ENCODE measurements around the gene AP2A2. TPM values are rescaled to one million over a fixed set of nuclear protein-coding genes. Genes with fewer than 3 reads are reported as not detected.
"Not testable (repeated sequence)": the region's sequence is repeated elsewhere in the genome, so short reads cannot be mapped to it uniquely, and the experiment has no call there.

The AP2A2 gene
- total RNA-seq, 2 donors from 2014 or later: 79.4 to 97.7 TPM

GRCh38 chr11:971731-972365 is 46.2 kb downstream of the AP2A2 start:
- no peaks in the 10 kb centered on the region for H3K9me3 Mint-ChIP-seq
- no peak for TF ChIP-seq CTCF (conservative IDR thresholded peaks at IDR 0.05)
- no peak overlapping the region for H3K27ac Mint-ChIP-seq
- Histone ChIP-seq H3K4me1 (ENCODE audit: control insufficient read depth, insufficient read depth, low read length) (no peaks in the 10 kb centered on the region), H3K36me3 (ENCODE audit: control insufficient read depth, insufficient read depth, low read length) (peaks cover 34% of the 10 kb centered on the region), H3K9me3 (ENCODE audit: control insufficient read depth, low read length) (no peaks in the 10 kb centered on the region), H3K27ac (ENCODE audit: low read depth, low read length) (no peak overlapping the region), H3K4me3 (ENCODE audit: low read length) (no peak overlapping the region), H3K9ac (ENCODE audit: extremely low read depth, low read length, poor library complexity, severe bottlenecking) (no peak overlapping the region), H3K27me3 (ENCODE audit: control insufficient read depth, insufficient read depth, low read length, poor library complexity, severe bottlenecking) (no peaks in the 10 kb centered on the region)
- no peak overlapping the region for H3K4me3 Mint-ChIP-seq
- peaks cover 49% of the 10 kb centered on the region for H3K36me3 Mint-ChIP-seq (ENCODE audit: low read depth)
- WGBS, 2 experiments (ENCODE audit: insufficient coverage in 1 of 2, insufficient read length in 1 of 2): 94 to 99% methylated on average over 26 to 31 of the region's 31 CpGs
- DNase-seq: no peak
- no peaks in the 10 kb centered on the region for H3K27me3 Mint-ChIP-seq (ENCODE audit: insufficient read depth)
- H3K4me1 Mint-ChIP-seq: peaks cover 4% of the 10 kb centered on the region

GRCh38 chr11:972523-973211 is 47.0 kb downstream of the AP2A2 start:
- no peak overlapping the region for H3K27ac Mint-ChIP-seq
- peaks cover 57% of the 10 kb centered on the region for H3K36me3 Mint-ChIP-seq (ENCODE audit: low read depth)
- TF ChIP-seq CTCF (conservative IDR thresholded peaks at IDR 0.05): no peak
- Histone ChIP-seq H3K27ac (ENCODE audit: low read depth, low read length) (no peak overlapping the region), H3K27me3 (ENCODE audit: control insufficient read depth, insufficient read depth, low read length, poor library complexity, severe bottlenecking) (no peaks in the 10 kb centered on the region), H3K4me1 (ENCODE audit: control insufficient read depth, insufficient read depth, low read length) (no peaks in the 10 kb centered on the region), H3K4me3 (ENCODE audit: low read length) (no peak overlapping the region), H3K36me3 (ENCODE audit: control insufficient read depth, insufficient read depth, low read length) (peaks cover 42% of the 10 kb centered on the region), H3K9ac (ENCODE audit: extremely low read depth, low read length, poor library complexity, severe bottlenecking) (no peak overlapping the region), H3K9me3 (ENCODE audit: control insufficient read depth, low read length) (no peaks in the 10 kb centered on the region)
- H3K4me3 Mint-ChIP-seq: no peak overlapping the region
- WGBS, 2 experiments (ENCODE audit: insufficient coverage in 1 of 2, insufficient read length in 1 of 2): 96% methylated on average over 19 to 26 of the region's 26 CpGs
- peaks cover 4% of the 10 kb centered on the region for H3K4me1 Mint-ChIP-seq
- H3K9me3 Mint-ChIP-seq: no peaks in the 10 kb centered on the region
- no peaks in the 10 kb centered on the region for H3K27me3 Mint-ChIP-seq (ENCODE audit: insufficient read depth)
- DNase-seq: no peak

GRCh38 chr11:973237-973636 is 47.6 kb downstream of the AP2A2 start:
- H3K27me3 Mint-ChIP-seq (ENCODE audit: insufficient read depth): no peaks in the 10 kb centered on the region
- H3K4me1 Mint-ChIP-seq: peaks cover 4% of the 10 kb centered on the region
- Histone ChIP-seq H3K27ac (ENCODE audit: low read depth, low read length) (no peak overlapping the region), H3K9ac (ENCODE audit: extremely low read depth, low read length, poor library complexity, severe bottlenecking) (no peak overlapping the region), H3K36me3 (ENCODE audit: control insufficient read depth, insufficient read depth, low read length) (peaks cover 45% of the 10 kb centered on the region), H3K4me1 (ENCODE audit: control insufficient read depth, insufficient read depth, low read length) (no peaks in the 10 kb centered on the region), H3K27me3 (ENCODE audit: control insufficient read depth, insufficient read depth, low read length, poor library complexity, severe bottlenecking) (no peaks in the 10 kb centered on the region), H3K4me3 (ENCODE audit: low read length) (no peak overlapping the region), H3K9me3 (ENCODE audit: control insufficient read depth, low read length) (no peaks in the 10 kb centered on the region)
- no peak for DNase-seq
- peaks cover 61% of the 10 kb centered on the region for H3K36me3 Mint-ChIP-seq (ENCODE audit: low read depth)
- H3K4me3 Mint-ChIP-seq: no peak overlapping the region
- H3K27ac Mint-ChIP-seq: no peak overlapping the region
- WGBS, 2 experiments (ENCODE audit: insufficient coverage in 1 of 2, insufficient read length in 1 of 2): 95 to 96% methylated on average over 10 to 11 of the region's 11 CpGs
- H3K9me3 Mint-ChIP-seq: no peaks in the 10 kb centered on the region
- no peak for TF ChIP-seq CTCF (conservative IDR thresholded peaks at IDR 0.05)

- peaks cover 48% of the 10 kb centered on the region for H3K36me3 ChIP-seq (ENCODE audit: control insufficient read depth, insufficient read depth, low read length)
- H3K27me3 ChIP-seq (ENCODE audit: control insufficient read depth, insufficient read depth, low read length, poor library complexity, severe bottlenecking); H3K27ac Mint-ChIP-seq; H3K9ac ChIP-seq (ENCODE audit: extremely low read depth, low read length, poor library complexity, severe bottlenecking); H3K27me3 Mint-ChIP-seq (ENCODE audit: insufficient read depth); H3K9me3 Mint-ChIP-seq; H3K4me1 Mint-ChIP-seq; H3K9me3 ChIP-seq (ENCODE audit: control insufficient read depth, low read length); H3K4me3 Mint-ChIP-seq; H3K27ac ChIP-seq (ENCODE audit: low read depth, low read length); H3K4me1 ChIP-seq (ENCODE audit: control insufficient read depth, insufficient read depth, low read length); H3K4me3 ChIP-seq (ENCODE audit: low read length); DNase-seq: not testable (repeated sequence)
- WGBS, 2 experiments (ENCODE audit: insufficient coverage in 1 of 2, insufficient read length in 1 of 2): 89 to 95% methylated on average over 36 to 41 of the region's 41 CpGs
- H3K36me3 Mint-ChIP-seq (ENCODE audit: low read depth): peaks cover 68% of the 10 kb centered on the region
Observed at GRCh38 chr11:975376-975775, 49.7 kb downstream of the AP2A2 start.
